ENCODE measurements around the gene PRPF19. TPM values are rescaled to one million over a fixed set of nuclear protein-coding genes. Genes with fewer than 3 reads are reported as not detected.

Gene PRPF19
- polyA plus RNA-seq, 1 donor (not counting 4 experiments of a cell fraction or from before 2014, with no cell fraction given): 35.4 TPM

DNA sequence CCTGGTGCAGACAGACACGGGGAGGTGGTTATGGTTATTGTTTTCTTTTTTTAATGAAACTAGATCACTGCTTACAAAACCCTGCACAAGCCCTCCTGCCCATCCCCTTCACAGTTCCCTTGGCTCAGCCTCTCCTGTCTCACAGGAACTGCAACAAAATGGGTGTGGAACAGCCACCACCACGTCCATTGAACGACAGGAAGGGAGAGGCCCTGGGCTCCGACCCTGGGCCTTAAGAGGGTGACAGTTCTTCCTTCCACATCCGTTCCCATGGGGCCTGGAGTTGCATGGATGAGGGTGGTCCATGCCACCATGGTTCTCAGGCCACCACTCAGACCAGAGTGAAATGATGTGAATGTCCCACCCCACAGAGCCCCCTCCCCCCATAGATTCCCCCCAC is 15.7 kb downstream of the PRPF19 start:
- H3K79me2 ChIP-seq (ENCODE audit: control insufficient read depth, insufficient read depth, low read length): no peaks in the 10 kb centered on the region
- H3K4me1 ChIP-seq (ENCODE audit: control insufficient read depth, extremely low read depth, insufficient read depth, low read length): no peaks in the 10 kb centered on the region
- no peaks in the 10 kb centered on the region for H4K20me1 ChIP-seq (ENCODE audit: control insufficient read depth, extremely low read depth, insufficient read depth, low read length)
- H2AFZ ChIP-seq (ENCODE audit: control insufficient read depth, low read length): no peak overlapping the region
- peaks cover 2 to 20% of the 10 kb centered on the region in 2 experiments for H3K36me3 ChIP-seq (ENCODE audit: control insufficient read depth in 2 of 2, extremely low read depth in 1 of 2, insufficient read depth in 2 of 2, low read length in 2 of 2)
- H3K9me1 ChIP-seq (ENCODE audit: control insufficient read depth, extremely low read depth, insufficient read depth, low read length): no peaks in the 10 kb centered on the region
- DNase-seq (ENCODE audit: low read depth, low spot score) (no peak), FAIRE-seq (no peak)
- no peaks in the 10 kb centered on the region for H3K9me3 ChIP-seq (ENCODE audit: control insufficient read depth, low read depth, low read length)
- H3K27ac ChIP-seq (ENCODE audit: control insufficient read depth, insufficient read depth, low read length): no peak overlapping the region
- TF ChIP-seq, protein P1, sequence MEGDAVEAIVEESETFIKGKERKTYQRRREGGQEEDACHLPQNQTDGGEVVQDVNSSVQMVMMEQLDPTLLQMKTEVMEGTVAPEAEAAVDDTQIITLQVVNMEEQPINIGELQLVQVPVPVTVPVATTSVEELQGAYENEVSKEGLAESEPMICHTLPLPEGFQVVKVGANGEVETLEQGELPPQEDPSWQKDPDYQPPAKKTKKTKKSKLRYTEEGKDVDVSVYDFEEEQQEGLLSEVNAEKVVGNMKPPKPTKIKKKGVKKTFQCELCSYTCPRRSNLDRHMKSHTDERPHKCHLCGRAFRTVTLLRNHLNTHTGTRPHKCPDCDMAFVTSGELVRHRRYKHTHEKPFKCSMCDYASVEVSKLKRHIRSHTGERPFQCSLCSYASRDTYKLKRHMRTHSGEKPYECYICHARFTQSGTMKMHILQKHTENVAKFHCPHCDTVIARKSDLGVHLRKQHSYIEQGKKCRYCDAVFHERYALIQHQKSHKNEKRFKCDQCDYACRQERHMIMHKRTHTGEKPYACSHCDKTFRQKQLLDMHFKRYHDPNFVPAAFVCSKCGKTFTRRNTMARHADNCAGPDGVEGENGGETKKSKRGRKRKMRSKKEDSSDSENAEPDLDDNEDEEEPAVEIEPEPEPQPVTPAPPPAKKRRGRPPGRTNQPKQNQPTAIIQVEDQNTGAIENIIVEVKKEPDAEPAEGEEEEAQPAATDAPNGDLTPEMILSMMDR (optimal IDR thresholded peaks at IDR 0.05 in 1 of 3, IDR thresholded peaks at IDR 0.05 in 1 of 3, conservative IDR thresholded peaks at IDR 0.05 in 1 of 3; ENCODE audit: extremely low read depth in 1 of 3, insufficient read depth in 2 of 3, low read length in 3 of 3): no peak
- no peak for TF ChIP-seq EZH2 (IDR thresholded peaks at IDR 0.05; ENCODE audit: low read length)
- dilution Hi-C loops (cut with MboI; ENCODE audit: extremely low pct_ligation_motif_present, low sequenced_read_pairs): no loop called here
- H3K4me3 ChIP-seq (ENCODE audit: control insufficient read depth in 2 of 3, extremely low read depth in 1 of 3, insufficient read depth in 2 of 3, low read depth in 1 of 3, low read length in 3 of 3): no peak overlapping the region
- no peak overlapping the region for H3K4me2 ChIP-seq (ENCODE audit: control insufficient read depth, extremely low read depth, insufficient read depth, low read depth, low read length)
- H3K9ac ChIP-seq (ENCODE audit: control insufficient read depth, extremely low read depth, insufficient read depth, low read length): no peak overlapping the region
- no peaks in the 10 kb centered on the region for H3K27me3 ChIP-seq (ENCODE audit: control insufficient read depth, extremely low read depth, insufficient read depth, low read length)

DNA sequence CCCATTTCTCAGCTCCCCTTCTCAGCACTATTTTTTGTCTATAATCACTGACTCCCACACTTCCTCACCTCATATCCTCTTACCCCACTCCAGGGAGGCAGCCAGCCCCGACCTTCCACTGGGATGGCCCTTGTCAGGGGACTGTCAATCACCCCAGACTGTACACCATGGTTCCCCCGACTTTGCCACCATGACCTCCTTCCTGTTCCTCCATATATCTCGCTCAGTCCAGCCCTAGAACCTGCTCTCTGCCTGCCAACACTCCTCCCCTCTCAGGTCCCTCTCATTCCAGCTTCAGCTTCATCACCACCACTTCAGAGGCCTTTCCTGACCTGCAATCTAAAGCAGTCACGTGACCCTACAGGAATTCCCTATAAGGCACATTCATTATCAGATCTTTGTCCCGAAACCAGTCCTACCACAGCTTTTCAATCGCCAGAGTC is 16.5 kb downstream of the PRPF19 start:
- DNase-seq (ENCODE audit: low read depth, low spot score) (no peak), FAIRE-seq (no peak)
- TF ChIP-seq, protein P1 (optimal IDR thresholded peaks at IDR 0.05 in 1 of 3, IDR thresholded peaks at IDR 0.05 in 1 of 3, conservative IDR thresholded peaks at IDR 0.05 in 1 of 3; ENCODE audit: extremely low read depth in 1 of 3, insufficient read depth in 2 of 3, low read length in 3 of 3): no peak
- TF ChIP-seq EZH2 (IDR thresholded peaks at IDR 0.05; ENCODE audit: low read length): no peak
- H4K20me1 ChIP-seq (ENCODE audit: control insufficient read depth, extremely low read depth, insufficient read depth, low read length): no peaks in the 10 kb centered on the region
- dilution Hi-C loops (cut with MboI; ENCODE audit: extremely low pct_ligation_motif_present, low sequenced_read_pairs): no loop called here
- H3K27ac ChIP-seq (ENCODE audit: control insufficient read depth, insufficient read depth, low read length): no peak overlapping the region
- peaks cover 0 to 15% of the 10 kb centered on the region in 2 experiments for H3K36me3 ChIP-seq (ENCODE audit: control insufficient read depth in 2 of 2, extremely low read depth in 1 of 2, insufficient read depth in 2 of 2, low read length in 2 of 2)
- H2AFZ ChIP-seq (ENCODE audit: control insufficient read depth, low read length): no peak overlapping the region
- no peak overlapping the region for H3K9ac ChIP-seq (ENCODE audit: control insufficient read depth, extremely low read depth, insufficient read depth, low read length)
- no peak overlapping the region for H3K4me3 ChIP-seq (ENCODE audit: control insufficient read depth in 2 of 3, extremely low read depth in 1 of 3, insufficient read depth in 2 of 3, low read depth in 1 of 3, low read length in 3 of 3)
- H3K9me3 ChIP-seq (ENCODE audit: control insufficient read depth, low read depth, low read length): no peaks in the 10 kb centered on the region
- no peaks in the 10 kb centered on the region for H3K9me1 ChIP-seq (ENCODE audit: control insufficient read depth, extremely low read depth, insufficient read depth, low read length)
- H3K4me2 ChIP-seq (ENCODE audit: control insufficient read depth, extremely low read depth, insufficient read depth, low read depth, low read length): no peak overlapping the region
- no peaks in the 10 kb centered on the region for H3K79me2 ChIP-seq (ENCODE audit: control insufficient read depth, insufficient read depth, low read length)
- H3K4me1 ChIP-seq (ENCODE audit: control insufficient read depth, extremely low read depth, insufficient read depth, low read length): no peaks in the 10 kb centered on the region
- no peaks in the 10 kb centered on the region for H3K27me3 ChIP-seq (ENCODE audit: control insufficient read depth, extremely low read depth, insufficient read depth, low read length)
